ENCODE results near the gene PHACTR2. TPM values are rescaled to one million over a fixed set of nuclear protein-coding genes. Genes with fewer than 3 reads are reported as not detected.
A peak's percentile ranks its signal among the peaks of the same experiment; 100 is the strongest.

PHACTR2 gene
- total RNA-seq, 6 donors from 2014 or later = 68.1 to 133 (median 109) TPM

DNA sequence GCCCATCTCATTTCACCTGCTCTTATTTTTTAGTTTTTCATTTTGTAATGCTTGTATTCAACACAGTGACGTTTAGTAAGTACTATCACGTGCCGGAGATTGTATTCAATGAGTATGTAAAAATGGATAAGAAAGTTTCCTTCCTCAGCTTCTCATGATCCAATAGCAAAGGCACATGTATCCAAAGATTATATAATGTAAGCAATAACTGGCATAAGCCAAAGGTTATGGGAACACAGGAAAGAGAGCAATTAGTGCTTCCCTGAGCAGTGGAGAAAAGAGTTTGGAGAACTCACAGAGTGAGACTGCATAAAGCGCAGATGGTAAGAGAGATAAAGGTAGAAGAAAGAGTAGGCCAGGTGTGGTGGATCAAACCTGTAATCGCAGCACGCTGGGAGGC, 143.6 kb downstream of the PHACTR2 start:
- no peak for TF ChIP-seq POLR2AphosphoS5 (IDR thresholded peaks at IDR 0.05)
- no peak for TF ChIP-seq EP300 (IDR thresholded peaks at IDR 0.05)
- no peak for TF ChIP-seq POLR2A (IDR thresholded peaks at IDR 0.05)
- H3K4me1 ChIP-seq = peaks cover 0 to 13% (median 8%) of the 10 kb centered on the region in 4 donors
- peaks cover 0 to 16% (median 7%) of the 10 kb centered on the region in 4 donors for H3K36me3 ChIP-seq
- 67 to 73% methylated on average over 6 of the region's 6 CpGs for WGBS, 2 donors
- H3K4me3 ChIP-seq = no peak overlapping the region
- ATAC-seq (ENCODE audit: low FRiP score in 2 of 2) (no peak), DNase-seq (no peak)
- H3K27ac ChIP-seq = no peak overlapping the region
- H3K9me3 ChIP-seq = no peaks in the 10 kb centered on the region
- no peaks in the 10 kb centered on the region for H3K27me3 ChIP-seq

DNA sequence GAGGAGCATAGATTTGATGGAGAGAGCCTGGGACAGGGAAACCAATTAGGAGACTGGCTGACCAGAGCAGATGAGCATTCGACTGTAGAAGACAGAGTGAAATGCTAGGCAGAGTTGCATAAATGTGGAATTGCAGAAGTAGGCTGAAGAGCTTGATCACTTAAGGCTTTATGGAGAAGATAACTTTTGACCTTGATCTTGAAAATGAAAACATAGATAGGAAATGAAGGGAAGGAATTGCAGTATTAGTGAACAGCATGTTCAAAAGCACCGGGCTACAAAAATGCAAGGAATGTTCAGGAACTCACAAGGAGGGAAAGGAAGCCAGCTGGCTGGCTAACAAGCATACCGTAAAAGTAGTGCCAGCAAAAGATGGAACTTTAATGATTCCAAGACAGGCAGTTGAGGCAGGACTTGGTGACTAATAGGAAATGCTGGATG, 144.8 kb downstream of the PHACTR2 start:
- WGBS, 2 donors = 40 to 46% methylated on average over 3 of the region's 3 CpGs
- H3K27ac ChIP-seq = no peak overlapping the region
- H3K4me1 ChIP-seq = peaks cover 0 to 13% (median 8%) of the 10 kb centered on the region in 4 donors
- DNase-seq = no peak
- no peaks in the 10 kb centered on the region for H3K27me3 ChIP-seq
- H3K9me3 ChIP-seq = no peaks in the 10 kb centered on the region
- no peak overlapping the region for H3K4me3 ChIP-seq
- peak; percentile 40 to 53 for ATAC-seq (ENCODE audit: low FRiP score in 2 of 2)
- TF ChIP-seq POLR2AphosphoS5 (IDR thresholded peaks at IDR 0.05) (no peak), CTCF (IDR thresholded peaks at IDR 0.05) (no peak), POLR2A (IDR thresholded peaks at IDR 0.05) (no peak), EP300 (IDR thresholded peaks at IDR 0.05) (no peak)
- peaks cover 0 to 19% (median 7%) of the 10 kb centered on the region in 4 donors for H3K36me3 ChIP-seq

GRCh38 chr6:143823548-143823947, 145.8 kb downstream of the PHACTR2 start:
- TF ChIP-seq POLR2AphosphoS5 (IDR thresholded peaks at IDR 0.05) = peak in 1 of 2 donors; percentile 60
- TF ChIP-seq EP300 (IDR thresholded peaks at IDR 0.05) = no peak
- no peaks in the 10 kb centered on the region for H3K27me3 ChIP-seq
- H3K36me3 ChIP-seq = peaks cover 0 to 19% (median 7%) of the 10 kb centered on the region in 4 donors
- no peak for DNase-seq
- WGBS, 2 donors = 58 to 60% methylated on average over 6 of the region's 6 CpGs
- H3K9me3 ChIP-seq = no peaks in the 10 kb centered on the region
- H3K27ac ChIP-seq = no peak overlapping the region
- no peak overlapping the region for H3K4me3 ChIP-seq
- no peak for ATAC-seq (ENCODE audit: low FRiP score in 2 of 2)
- peaks cover 0 to 13% (median 8%) of the 10 kb centered on the region in 4 donors for H3K4me1 ChIP-seq

DNA sequence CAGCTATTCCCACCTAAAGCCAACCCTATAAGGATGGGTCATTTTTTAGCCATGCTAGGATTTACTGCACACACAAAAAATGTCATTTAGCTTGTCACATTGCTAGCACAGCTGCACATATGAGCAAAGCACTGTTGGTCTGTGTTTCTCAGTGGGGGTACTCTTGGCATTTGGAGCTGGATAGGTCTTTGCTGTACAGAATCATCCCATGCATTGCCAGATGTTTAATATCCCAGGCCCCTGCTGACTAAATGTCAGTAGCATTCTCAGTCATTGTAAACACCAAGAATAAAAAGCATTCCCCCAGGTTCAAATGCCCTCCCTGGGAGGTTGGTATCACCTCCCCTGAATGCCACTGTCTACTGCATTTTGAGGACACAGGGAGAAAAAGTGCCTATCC, 150.8 kb downstream of the PHACTR2 start:
- TF ChIP-seq CTCF (IDR thresholded peaks at IDR 0.05) (no peak), EP300 (IDR thresholded peaks at IDR 0.05) (no peak), POLR2A (IDR thresholded peaks at IDR 0.05) (no peak), POLR2AphosphoS5 (IDR thresholded peaks at IDR 0.05) (no peak)
- DNase-seq (no peak), ATAC-seq (ENCODE audit: low FRiP score in 2 of 2) (no peak)
- no peak overlapping the region for H3K27ac ChIP-seq
- no peaks in the 10 kb centered on the region for H3K9me3 ChIP-seq
- H3K4me3 ChIP-seq = no peak overlapping the region
- H3K36me3 ChIP-seq = peaks cover 0 to 25% (median 7%) of the 10 kb centered on the region in 4 donors
- no peaks in the 10 kb centered on the region for H3K27me3 ChIP-seq
- H3K4me1 ChIP-seq = no peaks in the 10 kb centered on the region

DNA sequence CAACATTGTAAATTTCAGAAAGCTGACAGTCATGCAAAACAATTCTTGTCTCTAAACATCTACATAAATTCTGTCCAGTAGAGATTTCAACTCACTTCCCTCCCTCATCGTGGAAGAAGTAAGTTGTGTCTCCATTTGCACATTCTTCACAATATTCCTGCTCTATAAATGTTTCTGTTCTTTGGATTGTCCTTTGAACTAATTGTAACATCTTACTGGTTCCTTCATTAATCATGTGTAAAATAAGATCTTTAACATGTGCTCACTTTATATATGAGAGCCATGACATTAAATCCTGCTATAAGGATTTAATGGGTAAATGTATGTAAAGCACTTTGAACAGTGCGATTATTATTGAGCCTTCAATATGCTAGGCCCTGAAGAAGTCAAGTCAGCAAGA, 158.4 kb downstream of the PHACTR2 start:
- no peak for DNase-seq
- 88 to 93% methylated on average over 2 of the region's 2 CpGs for WGBS, 2 donors
- H3K4me3 ChIP-seq = no peak overlapping the region
- no peak for ATAC-seq (ENCODE audit: low FRiP score in 2 of 2)
- no peaks in the 10 kb centered on the region for H3K27me3 ChIP-seq
- peaks cover 0 to 6% (median 0%) of the 10 kb centered on the region in 4 donors for H3K36me3 ChIP-seq
- H3K4me1 ChIP-seq = no peaks in the 10 kb centered on the region
- no peak overlapping the region for H3K27ac ChIP-seq
- H3K9me3 ChIP-seq = no peaks in the 10 kb centered on the region
- TF ChIP-seq CTCF (IDR thresholded peaks at IDR 0.05) (no peak), POLR2AphosphoS5 (IDR thresholded peaks at IDR 0.05) (no peak), EP300 (IDR thresholded peaks at IDR 0.05) (no peak), POLR2A (IDR thresholded peaks at IDR 0.05) (no peak)

DNA sequence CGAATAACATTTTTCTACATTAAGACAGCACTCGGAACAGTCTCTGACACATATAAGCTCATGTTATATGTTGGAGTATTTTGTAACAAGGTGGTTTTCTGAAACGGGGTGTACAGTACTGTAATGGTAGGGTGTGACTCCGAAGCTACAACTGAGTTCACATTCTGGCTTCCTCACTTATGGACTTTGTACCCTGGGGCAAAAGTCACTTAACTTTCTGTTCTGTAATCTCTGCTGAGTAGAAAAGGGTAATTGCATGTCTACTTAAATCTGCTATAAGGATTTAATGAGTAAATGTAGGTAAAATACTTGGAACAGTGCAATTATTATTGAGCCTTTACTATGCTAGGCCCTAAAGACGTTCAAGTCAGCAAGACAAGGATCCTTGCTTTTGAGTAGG, 160.6 kb downstream of the PHACTR2 start:
- no peak for DNase-seq
- no peak overlapping the region for H3K27ac ChIP-seq
- no peaks in the 10 kb centered on the region for H3K9me3 ChIP-seq
- TF ChIP-seq EP300 (IDR thresholded peaks at IDR 0.05) (no peak), CTCF (IDR thresholded peaks at IDR 0.05) (no peak), POLR2A (IDR thresholded peaks at IDR 0.05) (no peak), POLR2AphosphoS5 (IDR thresholded peaks at IDR 0.05) (no peak)
- H3K4me3 ChIP-seq = no peak overlapping the region
- H3K36me3 ChIP-seq = no peaks in the 10 kb centered on the region
- WGBS, 2 donors = 87 to 88% methylated on average over 5 of the region's 5 CpGs
- ATAC-seq (ENCODE audit: low FRiP score in 2 of 2) = no peak
- peaks cover 0 to 7% (median 2%) of the 10 kb centered on the region in 4 donors for H3K4me1 ChIP-seq
- H3K27me3 ChIP-seq = no peaks in the 10 kb centered on the region

Measured in upper lobe of left lung (tissue), 6 donors.